Karpas-422 (cell line): ENCODE results near the gene RASL10B. TPM values are rescaled to one million over a fixed set of nuclear protein-coding genes. Genes with fewer than 3 reads are reported as not detected.
"Not testable (repeated sequence)": the region's sequence is repeated elsewhere in the genome, so short reads cannot be mapped to it uniquely, and the experiment has no call there.

ENCODE experiments used
- DNase-seq: peaks from one replicate; pipeline ENCODE4 v3.0.0-alpha.2; 2015
- H2AFZ ChIP-seq: fragments of 200-600 bp; sonication (generic); 2 replicates; pipeline ENCODE4 v1.6.1; 2014; ENCODE audit warnings: antibody characterized with exemption, low read length, mixed read lengths
- H3K27ac ChIP-seq: fragments of 200-600 bp; sonication (generic); 2 replicates; pipeline ENCODE4 v1.5.1; 2014; ENCODE audit warnings: mild to moderate bottlenecking, low read length, moderate library complexity
- H3K27me3 ChIP-seq: fragments of 200-600 bp; sonication (generic); 2 replicates; pipeline ENCODE4 v1.6.1; 2014; ENCODE audit warnings: low read length, mixed read lengths
- H3K36me3 ChIP-seq: fragments of 200-600 bp; sonication (generic); 2 replicates; pipeline ENCODE4 v1.6.1; 2014; ENCODE audit warnings: low read length, mixed read lengths; ENCODE audit not compliant: insufficient read depth
- H3K4me1 ChIP-seq: fragments of 200-600 bp; sonication (generic); 2 replicates; pipeline ENCODE4 v1.6.1; 2014; ENCODE audit warnings: mild to moderate bottlenecking, low read length, mixed read lengths
- H3K4me2 ChIP-seq: fragments of 200-600 bp; sonication (generic); 2 replicates; pipeline ENCODE4 v1.6.1; 2014; ENCODE audit warnings: low read length, low read depth, mild to moderate bottlenecking; ENCODE audit not compliant: poor library complexity, severe bottlenecking
- H3K4me3 ChIP-seq: fragments of 200-600 bp; sonication (generic); 2 replicates; pipeline ENCODE4 v1.5.1; 2014; ENCODE audit warnings: mild to moderate bottlenecking, antibody characterized with exemption, low read length, mixed read lengths
- H3K79me2 ChIP-seq: fragments of 200-600 bp; sonication (generic); 2 replicates; pipeline ENCODE4 v1.6.1; 2014; ENCODE audit warnings: mild to moderate bottlenecking, low read length, mixed read lengths
- H3K9ac ChIP-seq: fragments of 200-600 bp; sonication (generic); 2 replicates; pipeline ENCODE4 v1.6.0; 2014; ENCODE audit warnings: low read length
- H3K9me2 ChIP-seq: fragments of 200-600 bp; sonication (generic), shearing (Covaris generic); replicated peaks from 2 replicates; pipeline ENCODE4 v1.6.0; 2014; ENCODE audit warnings: mild to moderate bottlenecking, low read length, moderate library complexity; ENCODE audit not compliant: insufficient read depth
- H3K9me3 ChIP-seq: fragments of 300-700, 200-600 bp; sonication (generic); 2 replicates; pipeline ENCODE4 v1.6.1; 2014; ENCODE audit warnings: low read length, mixed read lengths
- H4K20me1 ChIP-seq: fragments of 200-600 bp; sonication (generic); 2 replicates; pipeline ENCODE4 v1.6.1; 2014; ENCODE audit warnings: mild to moderate bottlenecking, antibody characterized with exemption, low read length, low read depth; ENCODE audit not compliant: insufficient read depth
- total RNA-seq: library from RNA; depleted of rRNA; stranded (reverse); fragments of >200 nt; shearing (Covaris generic); gene quantifications from 2 replicates; pipeline ENCODE4 v1.2.3, GENCODE V29; 2014; ENCODE audit warnings: low replicate concordance

RASL10B gene
- total RNA-seq, 1 experiment from 2014 or later = not detected

- Histone ChIP-seq H3K27ac (no peak overlapping the region), H3K4me1 (no peaks in the 10 kb centered on the region), H4K20me1 (no peaks in the 10 kb centered on the region), H3K36me3 (0 out of 2 replicates have a peak, but pooled peaks cover 8% of the 10 kb centered on the region), H3K79me2 (peaks cover 4% of the 10 kb centered on the region; the same call in 1 of the 2 replicates), H3K9ac (no peak overlapping the region), H3K9me2 (no peaks in the 10 kb centered on the region), H3K4me2 (no peak overlapping the region), H2AFZ (no peak overlapping the region), H3K9me3 (no peaks in the 10 kb centered on the region), H3K4me3 (no peak overlapping the region), H3K27me3 (no peaks in the 10 kb centered on the region)
- no peak for DNase-seq
Observed at GRCh38 chr17:35698800-35699199, 32.6 kb upstream of the RASL10B start.

GRCh38 chr17:35700150-35700549, 31.3 kb upstream of the RASL10B start:
- Histone ChIP-seq H3K9me3 (no peaks in the 10 kb centered on the region), H4K20me1 (no peaks in the 10 kb centered on the region), H3K79me2 (peaks cover 4% of the 10 kb centered on the region; the same call in 1 of the 2 replicates), H3K4me2 (no peak overlapping the region), H3K4me1 (no peaks in the 10 kb centered on the region), H3K27me3 (no peaks in the 10 kb centered on the region), H3K9me2 (no peaks in the 10 kb centered on the region), H3K4me3 (no peak overlapping the region), H3K36me3 (0 out of 2 replicates have a peak, but pooled peaks cover 8% of the 10 kb centered on the region), H3K27ac (no peak overlapping the region), H2AFZ (no peak overlapping the region), H3K9ac (no peak overlapping the region)
- DNase-seq = no peak

- Histone ChIP-seq H3K4me3 (no peak overlapping the region), H4K20me1 (no peaks in the 10 kb centered on the region), H3K4me1 (no peaks in the 10 kb centered on the region), H3K9me2 (no peaks in the 10 kb centered on the region), H3K9me3 (no peaks in the 10 kb centered on the region), H3K36me3 (0 out of 2 replicates have a peak, but pooled peaks cover 8% of the 10 kb centered on the region), H3K4me2 (no peak overlapping the region), H2AFZ (no peak overlapping the region), H3K27me3 (no peaks in the 10 kb centered on the region), H3K9ac (no peak overlapping the region), H3K79me2 (peaks cover 4% of the 10 kb centered on the region; the same call in 1 of the 2 replicates), H3K27ac (no peak overlapping the region)
- no peak for DNase-seq
Observed at GRCh38 chr17:35701491-35701890, 29.9 kb upstream of the RASL10B start.

GRCh38 chr17:35703308-35703707, 28.1 kb upstream of the RASL10B start:
- H3K36me3 ChIP-seq, H3K4me1 ChIP-seq, H3K27me3 ChIP-seq, H4K20me1 ChIP-seq, H3K9me3 ChIP-seq, DNase-seq, H3K79me2 ChIP-seq, H2AFZ ChIP-seq, H3K9me2 ChIP-seq, H3K9ac ChIP-seq, H3K27ac ChIP-seq, H3K4me3 ChIP-seq, H3K4me2 ChIP-seq: not testable (repeated sequence)

GRCh38 chr17:35705230-35705629, 26.2 kb upstream of the RASL10B start:
- H3K4me3 ChIP-seq = no peak overlapping the region

GRCh38 chr17:35705705-35706104, 25.7 kb upstream of the RASL10B start:
- H3K27ac ChIP-seq = no peak overlapping the region
- H2AFZ ChIP-seq = no peak overlapping the region
- H4K20me1 ChIP-seq = no peaks in the 10 kb centered on the region
- peaks cover 13% of the 10 kb centered on the region for H3K4me1 ChIP-seq
- peaks cover 4% of the 10 kb centered on the region; the same call in 1 of the 2 replicates for H3K79me2 ChIP-seq
- H3K27me3 ChIP-seq = no peaks in the 10 kb centered on the region
- no peak for DNase-seq
- H3K9me3 ChIP-seq = no peaks in the 10 kb centered on the region
- no peak overlapping the region for H3K4me3 ChIP-seq
- no peak overlapping the region for H3K9ac ChIP-seq
- no peak overlapping the region for H3K4me2 ChIP-seq
- H3K9me2 ChIP-seq = no peaks in the 10 kb centered on the region
- H3K36me3 ChIP-seq = peaks cover 15% of the 10 kb centered on the region; the same call in 1 of the 2 replicates

More at GRCh38 chr17:35705230-35705629, 26.2 kb upstream of the RASL10B start:
- no peak overlapping the region for H3K4me2 ChIP-seq
- H3K9me3 ChIP-seq = no peaks in the 10 kb centered on the region
- peaks cover 14% of the 10 kb centered on the region; the same call in 1 of the 2 replicates for H3K36me3 ChIP-seq
- H2AFZ ChIP-seq = no peak overlapping the region
- no peak for DNase-seq
- H3K79me2 ChIP-seq = peaks cover 4% of the 10 kb centered on the region; the same call in 1 of the 2 replicates
- H3K9me2 ChIP-seq = no peaks in the 10 kb centered on the region
- H3K4me1 ChIP-seq = peaks cover 13% of the 10 kb centered on the region
- H3K9ac ChIP-seq = no peak overlapping the region
- no peak overlapping the region for H3K27ac ChIP-seq
- no peaks in the 10 kb centered on the region for H4K20me1 ChIP-seq
- no peaks in the 10 kb centered on the region for H3K27me3 ChIP-seq

- Histone ChIP-seq H3K4me1 (peaks cover 13% of the 10 kb centered on the region), H3K9me3 (no peaks in the 10 kb centered on the region), H3K36me3 (peaks cover 14% of the 10 kb centered on the region; the same call in 1 of the 2 replicates), H2AFZ (no peak overlapping the region), H3K4me2 (no peak overlapping the region), H3K9me2 (no peaks in the 10 kb centered on the region), H4K20me1 (no peaks in the 10 kb centered on the region), H3K27me3 (no peaks in the 10 kb centered on the region), H3K79me2 (no peaks in the 10 kb centered on the region; the same call in 1 of the 2 replicates), H3K27ac (no peak overlapping the region), H3K9ac (no peak overlapping the region), H3K4me3 (no peak overlapping the region)
- DNase-seq = no peak
Observed at GRCh38 chr17:35708149-35708548, 23.3 kb upstream of the RASL10B start.

GRCh38 chr17:35708951-35709350, 22.5 kb upstream of the RASL10B start:
- DNase-seq = peak; percentile 43
- Histone ChIP-seq H3K4me1 (peaks cover 13% of the 10 kb centered on the region), H3K27ac (no peak overlapping the region), H3K9me3 (no peaks in the 10 kb centered on the region), H3K79me2 (no peaks in the 10 kb centered on the region; the same call in 1 of the 2 replicates), H3K9ac (no peak overlapping the region), H3K27me3 (no peaks in the 10 kb centered on the region), H3K4me3 (no peak overlapping the region), H2AFZ (no peak overlapping the region), H3K36me3 (peaks cover 14% of the 10 kb centered on the region; the same call in 1 of the 2 replicates), H3K4me2 (no peak overlapping the region), H4K20me1 (no peaks in the 10 kb centered on the region), H3K9me2 (no peaks in the 10 kb centered on the region)
